ENCODE measurements around the gene CWF19L2. TPM values are rescaled to one million over a fixed set of nuclear protein-coding genes. Genes with fewer than 3 reads are reported as not detected.

CWF19L2 gene
- total RNA-seq, 4 donors from 2014 or later, result 7.6 to 20.0 (median 11.1) TPM

- peaks cover 0 to 5% (median 0%) of the 10 kb centered on the region in 3 donors for H3K9me3 ChIP-seq
- H3K4me3 ChIP-seq, result no peak overlapping the region
- H3K4me1 ChIP-seq, result no peaks in the 10 kb centered on the region
- no peak overlapping the region for H3K27ac ChIP-seq
- WGBS, 2 donors, result 85 to 95% methylated on average over 1 of the region's 1 CpG
- intact Hi-C loops (cut with DNase I), result no loop called here
- H3K27me3 ChIP-seq, result no peaks in the 10 kb centered on the region
- no peak for DNase-seq
- no peak for TF ChIP-seq CTCF (IDR thresholded peaks at IDR 0.05)
- no peak for TF ChIP-seq POLR2A (IDR thresholded peaks at IDR 0.05)
- peaks cover 0 to 21% (median 0%) of the 10 kb centered on the region in 3 donors for H3K36me3 ChIP-seq
Observed at GRCh38 chr11:107316426-107316825, 141.2 kb downstream of the CWF19L2 start.

GRCh38 chr11:107307991-107308390 is 149.6 kb downstream of the CWF19L2 start:
- peaks cover 0 to 70% (median 0%) of the 10 kb centered on the region in 3 donors for H3K36me3 ChIP-seq
- H3K4me3 ChIP-seq, result no peak overlapping the region
- WGBS, 2 donors, result 80 to 83% methylated on average over 2 of the region's 2 CpGs
- no peaks in the 10 kb centered on the region for H3K9me3 ChIP-seq
- H3K4me1 ChIP-seq, result no peaks in the 10 kb centered on the region
- H3K27me3 ChIP-seq, result no peaks in the 10 kb centered on the region
- intact Hi-C loops (cut with DNase I), result no loop called here
- DNase-seq, result no peak
- TF ChIP-seq POLR2A (IDR thresholded peaks at IDR 0.05) (no peak), CTCF (IDR thresholded peaks at IDR 0.05) (no peak)
- H3K27ac ChIP-seq, result no peak overlapping the region

GRCh38 chr11:107301878-107302277 is 155.7 kb downstream of the CWF19L2 start:
- no peaks in the 10 kb centered on the region for H3K27me3 ChIP-seq
- no peak for DNase-seq
- H3K4me1 ChIP-seq, result no peaks in the 10 kb centered on the region
- H3K27ac ChIP-seq, result no peak overlapping the region
- no peaks in the 10 kb centered on the region for H3K9me3 ChIP-seq
- H3K4me3 ChIP-seq, result no peak overlapping the region
- H3K36me3 ChIP-seq, result peaks cover 0 to 41% (median 0%) of the 10 kb centered on the region in 3 donors
- TF ChIP-seq POLR2A (IDR thresholded peaks at IDR 0.05), result no peak
- no peak for TF ChIP-seq CTCF (IDR thresholded peaks at IDR 0.05)
- intact Hi-C loops (cut with DNase I), result no loop called here
- WGBS, 2 donors, result 73 to 86% methylated on average over 1 of the region's 1 CpG

GRCh38 chr11:107293677-107294344 is 163.8 kb downstream of the CWF19L2 start:
- Histone ChIP-seq H3K36me3 (peaks cover 0 to 31% (median 6%) of the 10 kb centered on the region in 3 donors), H3K27ac (no peak overlapping the region), H3K4me3 (no peak overlapping the region), H3K27me3 (no peaks in the 10 kb centered on the region), H3K4me1 (no peaks in the 10 kb centered on the region), H3K9me3 (peaks cover 0 to 6% (median 0%) of the 10 kb centered on the region in 3 donors)
- DNase-seq, result no peak
- intact Hi-C loops (cut with DNase I), result no loop called here
- WGBS, 2 donors, result 92 to 94% methylated on average over 9 to 13 of the region's 13 CpGs
- TF ChIP-seq CTCF (IDR thresholded peaks at IDR 0.05), result no peak
- TF ChIP-seq POLR2A (IDR thresholded peaks at IDR 0.05), result no peak

- intact Hi-C loops (cut with DNase I), result no loop called here
- no peak overlapping the region for H3K27ac ChIP-seq
- H3K27me3 ChIP-seq, result no peaks in the 10 kb centered on the region
- H3K36me3 ChIP-seq, result no peaks in the 10 kb centered on the region
- WGBS, 2 donors, result 86 to 93% methylated on average over 1 of the region's 1 CpG
- TF ChIP-seq POLR2A (IDR thresholded peaks at IDR 0.05) (no peak), CTCF (IDR thresholded peaks at IDR 0.05) (no peak)
- H3K4me1 ChIP-seq, result no peaks in the 10 kb centered on the region
- no peak for DNase-seq
- H3K4me3 ChIP-seq, result no peak overlapping the region
- no peaks in the 10 kb centered on the region for H3K9me3 ChIP-seq
Observed at GRCh38 chr11:107282195-107282594, 175.4 kb downstream of the CWF19L2 start.

Other genes starting within 250 kb of the CWF19L2 start
- 1 to 10 TPM; 2.3 to 9.3 (median 6.9) TPM for gene ALKBH8, start 107.9 kb upstream of the CWF19L2 start, total RNA-seq
- gene ELMOD1, start 133.3 kb upstream of the CWF19L2 start, total RNA-seq, result not detected